GM18526 (cell line): Measurements from ENCODE around the gene SAMD10.

Experiments
- POLR2A ChIP-seq: IDR thresholded peaks from 3 replicates; pipeline ENCODE4 v1.6.1; 2011; ENCODE audit not compliant: insufficient read length; ENCODE audit errors: extremely low read depth

The SAMD10 gene

DNA sequence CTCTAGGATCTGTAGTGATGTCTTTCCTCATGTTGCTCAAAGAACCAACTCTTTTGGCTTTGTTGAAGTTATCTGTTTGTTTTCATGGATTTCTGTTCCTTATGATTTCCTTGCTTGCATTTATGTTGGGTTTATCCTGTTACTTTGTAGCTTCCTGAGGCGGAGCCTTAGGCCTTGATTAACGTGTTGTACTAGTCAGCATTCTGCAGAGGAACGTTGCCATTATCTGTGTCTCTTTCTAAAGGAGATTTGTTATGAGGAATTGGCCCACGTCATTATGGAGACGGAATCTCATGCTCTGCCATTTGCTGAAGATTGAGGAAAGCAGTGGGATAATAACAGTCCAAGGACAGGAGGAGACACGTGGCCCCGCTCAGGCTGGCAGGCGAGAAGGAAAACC, 53.1 kb downstream of the SAMD10 start:
- no peak for TF ChIP-seq POLR2A

DNA sequence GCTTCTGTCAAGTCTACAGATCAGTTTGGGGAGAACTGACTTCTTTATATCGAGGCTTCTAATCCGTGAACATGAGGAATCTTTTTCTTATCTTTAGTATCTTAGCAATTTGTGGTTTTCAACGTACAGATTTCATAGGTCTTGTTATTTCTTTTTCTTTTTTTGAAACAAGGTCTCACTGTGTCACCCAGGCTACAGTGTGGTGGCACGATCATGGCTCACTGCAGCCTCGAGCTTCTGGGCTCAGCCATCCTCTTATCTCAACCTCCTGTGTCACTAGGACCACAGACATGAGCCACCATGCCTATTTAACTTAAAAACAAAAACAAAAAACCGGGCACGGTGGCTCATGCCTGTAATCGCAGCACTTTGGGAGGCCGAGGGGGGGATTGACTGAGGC, 55.2 kb downstream of the SAMD10 start:
- TF ChIP-seq POLR2A = no peak
